Heart right ventricle (tissue), 16 donors: ENCODE measurements around the gene S100A4. TPM values are rescaled to one million over a fixed set of nuclear protein-coding genes. Genes with fewer than 3 reads are reported as not detected.

Source experiments
- ATAC-seq, 8 donors: fragments of 200-7000 bp; cut with Tn5 transposase; one replicate each; pipeline ENCODE4 v1.9.1; 2020; ENCODE audit warnings: mild to moderate bottlenecking in 8 of 8, moderate library complexity in 8 of 8, moderate number of reproducible peaks in 1 of 8
- DNase-seq, 2 donors: peaks; one replicate each; pipeline ENCODE4 v3.0.0-alpha.2; 2020
- H3K27ac ChIP-seq, 10 donors: fragments of 200-600 bp; sonication (generic) in 2 of 10; one replicate each; pipeline versions ENCODE4 v1.5.0 to v1.8.0; 2020 to 2022; ENCODE audit warnings: mild to moderate bottlenecking in 3 of 10
- H3K27me3 ChIP-seq, 7 donors: fragments of 200-600 bp; one replicate each; pipeline ENCODE4 v1.8.0; 2021 to 2022; ENCODE audit warnings: mild to moderate bottlenecking in 2 of 7
- H3K36me3 ChIP-seq, 9 donors: fragments of 200-600 bp; sonication (generic) in 1 of 9; one replicate each; pipeline versions ENCODE4 v1.5.0 to v1.8.0; 2020 to 2022; ENCODE audit warnings: mild to moderate bottlenecking in 2 of 9
- H3K4me1 ChIP-seq, 9 donors: fragments of 200-600 bp; sonication (generic) in 1 of 9; one replicate each; pipeline versions ENCODE4 v1.5.0 to v1.8.0; 2020 to 2022; ENCODE audit warnings: mild to moderate bottlenecking in 4 of 9
- H3K4me3 ChIP-seq, 10 donors: fragments of 200-600 bp; sonication (generic) in 2 of 10; one replicate each; pipeline versions ENCODE4 v1.5.0 to v1.8.0; 2020 to 2022; ENCODE audit warnings: mild to moderate bottlenecking in 7 of 10, moderate library complexity in 2 of 10
- H3K9me3 ChIP-seq, 11 donors: fragments of 200-600 bp in 10 of 11; sonication (generic) in 2 of 11; one replicate each; pipeline versions ENCODE4 v1.5.0 to v1.8.0; 2013 to 2022; ENCODE audit warnings: mild to moderate bottlenecking in 2 of 11, control low read depth in 1 of 11, moderate library complexity in 1 of 11
- WGBS, 2 donors: extraction: QIAGEN DNeasy Blood & Tissue Kit; methylation state at CpG; one replicate each; pipeline ENCODE4 v1.1.7; 2013; ENCODE audit warnings: inconsistent platforms in 1 of 2; 5-methylcytosine and 5-hydroxymethylcytosine counted together
- intact Hi-C, 10 donors: fragments of 100-400 bp; cut with DNase I; formaldehyde crosslinking; loops; one replicate each; pipeline versions ENCODE4 v1.11.1 to v1.14.2; 2022
- polyA plus RNA-seq, 2 donors: library from polyadenylated mRNA; stranded (reverse); fragments of 200-250 nt; gene quantifications; one replicate each; pipeline ENCODE4 v1.2.3, GENCODE V29; 2013
- total RNA-seq, 10 donors: library from RNA; stranded (reverse); fragmentation: NEBNext Ultra II Directional in 3 of 10; extraction: Animal tissue kit (Norgen Biotek cat#: 25700) in 3 of 10; gene quantifications; one replicate each; pipeline versions ENCODE4 v1.2.1 to v1.2.4, GENCODE V29; 2021 to 2023
- TF ChIP-seq, protein P1 (sequence below), 9 donors: fragments of 200-600 bp; sonication (generic) in 2 of 9; IDR thresholded peaks; one replicate each; pipeline versions ENCODE4 v1.5.0 to v1.8.0; 2021 to 2022; ENCODE audit warnings: antibody characterized with exemption in 9 of 9, mild to moderate bottlenecking in 5 of 9, moderate library complexity in 1 of 9
- donor health status: Arrhythmogenic right ventricular cardiomyopathy.
- donor health status: ischemic (EF 13 %, LVEDD 7.1; RV severe dilation, severe dysfunction).
- donor health status: healthy with polysubstance abuse.
- donor health status: DM: no; HTN: yes; CAD: no.
- donor health status: DM: no; HTN: no; CAD: no.
- donor health status: ischemic (EF 25% LVEDD 6.9; RV normal size, moderate dysfunction).
- donor health status: ischemic (EF 25% LVEDD 5.7; RV mildly dilated, moderate dysfunction).
- donor health status: healthy.
- donor health status: DM: yes; HTN: yes; CAD: no.
- donor health status: Ischemic cardiomyopathy.
- donor health status: ischemic (EF 35%, LVEDD 5.7; RV mildly dilated, moderate dysfunction).
- donor health status: nonischemic (EF 11% LVEDD 7.7; RV severe dilation, severe dysfunction).
- donor health status: DM: yes; HTN: yes; CAD: no.
- donor health status: PGD.
- donor health status: ischemic (EF 29% LVEDD 5.4; RV normal size, mild dysfunction).
- donor health status: nonischemic (EF 23%, LVEDD 6.1; RV moderate dilation, normal function).

S100A4 gene
- total and polyA plus RNA-seq, 12 donors = 29.4 to 755 (median 78.3) TPM

DNA sequence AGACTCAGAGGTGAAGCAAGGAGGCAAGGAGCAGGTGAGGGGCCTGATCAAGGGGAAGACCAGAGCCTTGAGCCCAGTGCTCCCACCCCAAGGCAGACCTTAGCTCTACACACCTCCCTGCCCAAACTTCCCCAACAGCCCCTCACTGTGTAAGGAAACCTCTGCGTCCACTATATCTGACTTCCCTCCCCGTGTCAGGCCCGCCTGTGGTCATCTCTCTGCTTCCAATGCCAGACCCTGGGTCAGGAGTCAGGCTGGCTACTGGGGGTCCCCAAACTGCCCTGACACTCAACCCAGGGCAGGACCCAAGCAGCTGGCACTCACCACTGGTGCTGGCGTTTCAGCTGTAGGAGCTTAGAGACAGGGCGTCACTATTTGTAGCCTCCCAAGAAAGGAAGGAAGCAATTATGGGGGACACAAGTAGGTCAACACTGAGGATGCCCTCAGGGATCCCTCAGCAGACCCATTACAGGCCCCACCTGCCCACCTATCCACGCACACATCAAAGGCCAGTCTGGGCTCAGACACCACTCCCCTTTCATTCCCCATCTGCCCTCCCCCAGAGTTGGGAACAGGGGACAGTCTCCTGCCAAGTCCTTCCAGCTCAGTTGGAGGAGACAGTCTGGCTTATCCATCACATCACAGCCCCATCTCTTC, 4.3 kb upstream of the S100A4 start:
- WGBS, 2 donors = 65 to 70% methylated on average over 6 of the region's 6 CpGs
- peak overlapping the region in 8 of 10 donors; percentile 35 to 83 (median 64) for H3K27ac ChIP-seq
- no peaks in the 10 kb centered on the region for H3K9me3 ChIP-seq
- no peaks in the 10 kb centered on the region for H3K27me3 ChIP-seq
- no peak for DNase-seq
- ATAC-seq = no peak
- TF ChIP-seq, protein P1, sequence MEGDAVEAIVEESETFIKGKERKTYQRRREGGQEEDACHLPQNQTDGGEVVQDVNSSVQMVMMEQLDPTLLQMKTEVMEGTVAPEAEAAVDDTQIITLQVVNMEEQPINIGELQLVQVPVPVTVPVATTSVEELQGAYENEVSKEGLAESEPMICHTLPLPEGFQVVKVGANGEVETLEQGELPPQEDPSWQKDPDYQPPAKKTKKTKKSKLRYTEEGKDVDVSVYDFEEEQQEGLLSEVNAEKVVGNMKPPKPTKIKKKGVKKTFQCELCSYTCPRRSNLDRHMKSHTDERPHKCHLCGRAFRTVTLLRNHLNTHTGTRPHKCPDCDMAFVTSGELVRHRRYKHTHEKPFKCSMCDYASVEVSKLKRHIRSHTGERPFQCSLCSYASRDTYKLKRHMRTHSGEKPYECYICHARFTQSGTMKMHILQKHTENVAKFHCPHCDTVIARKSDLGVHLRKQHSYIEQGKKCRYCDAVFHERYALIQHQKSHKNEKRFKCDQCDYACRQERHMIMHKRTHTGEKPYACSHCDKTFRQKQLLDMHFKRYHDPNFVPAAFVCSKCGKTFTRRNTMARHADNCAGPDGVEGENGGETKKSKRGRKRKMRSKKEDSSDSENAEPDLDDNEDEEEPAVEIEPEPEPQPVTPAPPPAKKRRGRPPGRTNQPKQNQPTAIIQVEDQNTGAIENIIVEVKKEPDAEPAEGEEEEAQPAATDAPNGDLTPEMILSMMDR (IDR thresholded peaks at IDR 0.05) = no peak
- intact Hi-C loops = no loop called here
- no peaks in the 10 kb centered on the region for H3K36me3 ChIP-seq
- peaks cover 32 to 86% (median 54%) of the 10 kb centered on the region in 9 donors for H3K4me1 ChIP-seq
- H3K4me3 ChIP-seq = no peak overlapping the region

DNA sequence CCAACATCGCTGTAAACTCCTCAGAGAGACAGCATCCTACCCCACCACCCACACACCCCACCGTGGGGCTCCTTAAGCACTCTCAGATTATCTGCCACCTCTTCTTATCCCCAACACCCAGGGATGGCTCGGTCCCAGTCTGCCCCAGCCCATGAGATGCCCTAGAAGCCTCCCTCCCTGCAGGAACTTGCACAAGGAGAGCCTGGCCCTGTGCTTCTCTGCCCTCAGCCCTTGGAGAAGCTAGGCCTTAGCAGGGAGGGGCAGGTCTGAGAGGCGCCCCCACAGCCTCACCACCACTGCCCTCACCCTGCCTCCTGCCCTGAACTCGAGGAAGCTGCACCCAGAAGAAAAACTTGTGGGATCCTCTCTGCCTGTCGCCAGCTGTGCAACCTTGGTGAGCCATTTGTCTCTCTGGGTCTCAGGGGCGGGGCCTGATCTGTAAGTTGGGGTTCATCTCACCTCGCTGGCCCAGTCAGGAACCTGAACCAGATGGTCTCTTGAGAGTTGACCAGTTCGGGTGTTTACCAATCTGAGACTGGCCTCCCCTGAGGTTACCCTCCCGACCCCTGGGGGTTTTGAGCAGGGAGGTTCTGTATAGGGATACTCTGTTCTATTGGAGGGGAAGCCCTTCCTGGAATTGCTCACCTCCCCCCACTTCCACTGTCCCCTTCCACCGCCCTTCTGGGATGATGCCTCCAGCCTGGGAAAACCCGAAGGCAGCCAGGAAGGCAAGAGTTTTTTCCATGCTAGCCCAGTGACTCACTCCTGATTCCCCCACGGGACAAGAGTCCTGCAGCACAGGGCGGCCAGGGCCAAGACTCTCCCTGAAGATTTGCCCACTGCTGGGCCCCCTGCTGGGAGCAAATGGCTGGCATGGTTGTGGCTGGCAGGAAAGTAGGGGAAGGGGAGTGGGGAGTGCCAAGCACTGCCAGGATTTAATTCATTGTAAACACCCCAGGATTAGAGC, 3.4 kb upstream of the S100A4 start, which contains the start of gene S100A3:
TSS of gene S100A3 (minus strand) at position 537 of the 967 bp plus-strand sequence. CDS start 773 bp downstream, outside the sequence.
- 61 to 67% methylated on average over 14 of the region's 14 CpGs for WGBS, 2 donors
- DNase-seq (peak; percentile 62 to 83), ATAC-seq (peak; percentile 34 to 80 (median 58))
- Histone ChIP-seq H3K27ac (peak within 1 kb of the TSS; percentile 35 to 83 (median 64)), H3K4me1 (peaks cover 30 to 86% (median 58%) of the 10 kb centered on the region in 9 donors), H3K4me3 (no peak within 1 kb of the TSS), H3K9me3 (no peaks in the 10 kb centered on the region), H3K36me3 (peaks cover 0 to 4% (median 0%) of the 10 kb centered on the region in 9 donors), H3K27me3 (no peaks in the 10 kb centered on the region)
- TF ChIP-seq, protein P1 (IDR thresholded peaks at IDR 0.05) = peak in 7 of 9 donors; percentile 6 to 34 (median 22)
- intact Hi-C loops = no loop called here

DNA sequence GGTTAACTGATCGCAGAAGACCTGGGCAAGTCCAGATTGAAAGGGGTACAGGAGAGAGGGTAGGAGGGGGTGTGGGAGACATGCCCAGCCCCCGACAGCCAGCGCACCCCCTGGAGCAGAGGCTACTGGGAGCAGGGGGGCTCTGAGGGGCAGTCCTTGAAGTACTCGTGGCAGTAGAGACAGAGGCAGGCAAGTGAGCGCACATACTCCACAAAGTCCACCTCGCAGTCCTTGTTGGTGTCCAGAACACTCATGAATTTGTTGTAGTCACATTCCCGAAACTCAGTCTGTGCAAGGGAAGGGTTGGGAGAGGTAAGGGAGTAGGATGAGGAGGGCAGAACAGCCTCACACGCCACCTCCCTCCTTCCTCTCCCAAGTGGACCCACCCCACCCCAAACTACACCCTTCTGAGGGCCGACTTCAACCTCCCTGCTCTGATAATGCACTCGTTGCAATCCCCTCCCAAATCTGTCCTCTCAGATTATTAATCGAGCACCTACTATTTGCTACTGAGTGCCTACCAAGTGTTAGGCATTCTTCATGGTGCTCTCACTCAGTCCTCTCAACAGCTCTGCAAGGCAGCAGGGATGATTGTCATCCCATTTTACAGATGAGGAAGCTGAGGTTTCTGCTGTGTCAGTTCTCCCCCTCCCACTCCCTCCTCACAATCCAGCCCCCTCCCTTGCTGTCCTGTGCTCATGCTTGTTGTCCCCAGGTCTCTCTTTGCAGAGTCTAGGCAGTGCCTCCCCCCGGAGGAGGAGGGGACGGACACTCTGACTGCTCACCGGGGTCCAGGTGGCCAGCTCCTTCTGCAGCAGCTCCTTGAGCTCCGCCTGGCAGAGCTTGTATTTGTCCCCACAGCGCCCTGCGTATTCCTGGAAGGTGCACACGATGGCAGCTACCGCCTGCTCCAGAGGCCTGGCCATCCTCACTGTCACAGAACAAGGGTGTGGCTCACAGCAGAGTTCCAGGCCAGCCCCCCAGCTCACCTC, 2.2 kb upstream of the S100A4 start:
- ATAC-seq (no peak), DNase-seq (no peak)
- intact Hi-C loops = no loop called here
- Histone ChIP-seq H3K4me1 (peaks cover 29 to 88% (median 50%) of the 10 kb centered on the region in 9 donors), H3K27me3 (no peaks in the 10 kb centered on the region), H3K4me3 (no peak overlapping the region), H3K27ac (peak overlapping the region in 3 of 10 donors; percentile 67 to 91 (median 73)), H3K36me3 (peaks cover 0 to 12% (median 0%) of the 10 kb centered on the region in 9 donors), H3K9me3 (no peaks in the 10 kb centered on the region)
- TF ChIP-seq, protein P1 (IDR thresholded peaks at IDR 0.05) = no peak
- 88% methylated on average over 19 of the region's 19 CpGs for WGBS, 2 donors
